ENCODE data around the gene WHRN.

The WHRN gene

DNA sequence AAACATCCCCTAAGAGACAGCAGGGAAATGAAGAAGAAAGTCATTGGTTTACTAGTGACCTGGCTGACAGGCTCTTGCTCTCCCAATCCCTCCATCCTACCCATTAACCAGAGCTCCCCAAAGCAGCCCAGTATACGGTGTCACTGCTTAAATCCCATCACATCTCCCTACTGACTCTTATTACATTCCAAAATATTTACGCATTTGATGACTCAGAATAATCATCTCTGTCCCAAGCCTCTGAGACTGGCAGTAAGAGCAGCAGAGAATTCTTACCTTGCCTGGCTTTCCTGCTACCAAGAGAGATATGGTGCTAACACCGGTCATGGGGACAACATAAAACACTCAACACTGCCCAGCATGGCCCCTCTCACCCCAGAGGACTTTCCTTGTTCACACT lies 20.2 kb upstream of the WHRN start:
- Histone ChIP-seq H2AFZ (ENCODE audit: low read depth, low read length, severe bottlenecking) (no peak overlapping the region), H3K9me3 (ENCODE audit: insufficient read depth, low read length) (no peaks in the 10 kb centered on the region), H3F3A (ENCODE audit: insufficient read depth) (no peaks in the 10 kb centered on the region), H3K9me2 (replicated peaks; ENCODE audit: insufficient read depth, low read length) (no peaks in the 10 kb centered on the region), H3K79me2 (ENCODE audit: insufficient read depth, low read length) (no peaks in the 10 kb centered on the region), H3K9ac (ENCODE audit: low read length) (no peak overlapping the region), H3K27ac (ENCODE audit: low read depth, low read length) (no peak overlapping the region), H3K27me3 (ENCODE audit: low read length) (no peaks in the 10 kb centered on the region), H3K4me2 (ENCODE audit: low read depth, low read length, poor library complexity, severe bottlenecking) (no peak overlapping the region), H4K20me1 (ENCODE audit: low read depth, low read length) (no peaks in the 10 kb centered on the region), H3K4me3 (ENCODE audit: insufficient read depth, low read length, poor library complexity, severe bottlenecking) (no peak overlapping the region), H3K36me3 (ENCODE audit: low read length) (no peaks in the 10 kb centered on the region)
- TF ChIP-seq CTCF (IDR thresholded peaks at IDR 0.05; ENCODE audit: insufficient read depth, low read length, poor library complexity, severe bottlenecking) (no peak), EZH2phosphoT487 (conservative IDR thresholded peaks at IDR 0.05; ENCODE audit: low read length) (no peak)

DNA sequence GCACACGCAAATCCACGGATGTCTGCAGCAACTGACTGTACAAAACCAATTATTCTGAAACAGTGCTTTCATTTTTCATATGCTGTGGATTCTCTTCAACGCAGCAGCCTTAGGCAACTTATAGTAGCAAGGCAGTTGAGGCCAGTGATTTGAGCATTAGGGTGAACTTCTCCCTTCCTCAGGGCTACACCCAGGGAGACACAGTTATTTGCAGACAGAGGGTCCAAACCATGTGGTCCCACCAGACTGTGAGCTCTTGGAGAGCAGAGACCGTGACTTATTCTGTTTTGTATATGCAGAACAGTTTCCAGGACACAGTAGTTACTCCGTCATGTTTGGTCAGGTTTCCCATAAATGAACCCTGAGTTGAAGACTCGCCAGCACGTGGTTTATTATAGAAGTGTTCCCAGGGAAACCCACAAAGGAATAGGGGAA lies 19.0 kb upstream of the WHRN start:
- no peak overlapping the region for H3K27ac ChIP-seq (ENCODE audit: low read depth, low read length)
- H3K27me3 ChIP-seq (ENCODE audit: low read length) = no peaks in the 10 kb centered on the region
- no peak overlapping the region for H3K9ac ChIP-seq (ENCODE audit: low read length)
- no peak overlapping the region for H3K4me3 ChIP-seq (ENCODE audit: insufficient read depth, low read length, poor library complexity, severe bottlenecking)
- no peaks in the 10 kb centered on the region for H4K20me1 ChIP-seq (ENCODE audit: low read depth, low read length)
- H3F3A ChIP-seq (ENCODE audit: insufficient read depth) = no peaks in the 10 kb centered on the region
- H3K9me2 ChIP-seq (replicated peaks; ENCODE audit: insufficient read depth, low read length) = no peaks in the 10 kb centered on the region
- H3K36me3 ChIP-seq (ENCODE audit: low read length) = no peaks in the 10 kb centered on the region
- H3K79me2 ChIP-seq (ENCODE audit: insufficient read depth, low read length) = no peaks in the 10 kb centered on the region
- no peaks in the 10 kb centered on the region for H3K9me3 ChIP-seq (ENCODE audit: insufficient read depth, low read length)
- H2AFZ ChIP-seq (ENCODE audit: low read depth, low read length, severe bottlenecking) = no peak overlapping the region
- TF ChIP-seq CTCF (IDR thresholded peaks at IDR 0.05; ENCODE audit: insufficient read depth, low read length, poor library complexity, severe bottlenecking) (no peak), EZH2phosphoT487 (conservative IDR thresholded peaks at IDR 0.05; ENCODE audit: low read length) (no peak)
- no peak overlapping the region for H3K4me2 ChIP-seq (ENCODE audit: low read depth, low read length, poor library complexity, severe bottlenecking)

GRCh38 chr9:114522847-114523246 lies 17.6 kb upstream of the WHRN start:
- Histone ChIP-seq H2AFZ (ENCODE audit: low read depth, low read length, severe bottlenecking) (no peak overlapping the region), H3K27me3 (ENCODE audit: low read length) (no peaks in the 10 kb centered on the region), H3K36me3 (ENCODE audit: low read length) (no peaks in the 10 kb centered on the region), H3K9me2 (replicated peaks; ENCODE audit: insufficient read depth, low read length) (no peaks in the 10 kb centered on the region), H3K4me2 (ENCODE audit: low read depth, low read length, poor library complexity, severe bottlenecking) (no peak overlapping the region), H3K79me2 (ENCODE audit: insufficient read depth, low read length) (no peaks in the 10 kb centered on the region), H3K27ac (ENCODE audit: low read depth, low read length) (no peak overlapping the region), H3K4me3 (ENCODE audit: insufficient read depth, low read length, poor library complexity, severe bottlenecking) (no peak overlapping the region), H4K20me1 (ENCODE audit: low read depth, low read length) (no peaks in the 10 kb centered on the region), H3K9ac (ENCODE audit: low read length) (no peak overlapping the region), H3F3A (ENCODE audit: insufficient read depth) (no peaks in the 10 kb centered on the region), H3K9me3 (ENCODE audit: insufficient read depth, low read length) (no peaks in the 10 kb centered on the region)
- no peak for TF ChIP-seq EZH2phosphoT487 (conservative IDR thresholded peaks at IDR 0.05; ENCODE audit: low read length)
- TF ChIP-seq CTCF (IDR thresholded peaks at IDR 0.05; ENCODE audit: insufficient read depth, low read length, poor library complexity, severe bottlenecking) = no peak
